NOMO-1 (cell line): Measurements from ENCODE around the gene ZMYM2.
"Not testable (repeated sequence)": the region's sequence is repeated elsewhere in the genome, so short reads cannot be mapped to it uniquely, and the experiment has no call there.

Experiments
- DNase-seq, 2 experiments: peaks; one replicate each; lab custom pipeline; 2025; ENCODE audit not compliant: unreplicated experiment in 2 of 2; lab: John Stamatoyannopoulos, UW

The ZMYM2 gene

DNA sequence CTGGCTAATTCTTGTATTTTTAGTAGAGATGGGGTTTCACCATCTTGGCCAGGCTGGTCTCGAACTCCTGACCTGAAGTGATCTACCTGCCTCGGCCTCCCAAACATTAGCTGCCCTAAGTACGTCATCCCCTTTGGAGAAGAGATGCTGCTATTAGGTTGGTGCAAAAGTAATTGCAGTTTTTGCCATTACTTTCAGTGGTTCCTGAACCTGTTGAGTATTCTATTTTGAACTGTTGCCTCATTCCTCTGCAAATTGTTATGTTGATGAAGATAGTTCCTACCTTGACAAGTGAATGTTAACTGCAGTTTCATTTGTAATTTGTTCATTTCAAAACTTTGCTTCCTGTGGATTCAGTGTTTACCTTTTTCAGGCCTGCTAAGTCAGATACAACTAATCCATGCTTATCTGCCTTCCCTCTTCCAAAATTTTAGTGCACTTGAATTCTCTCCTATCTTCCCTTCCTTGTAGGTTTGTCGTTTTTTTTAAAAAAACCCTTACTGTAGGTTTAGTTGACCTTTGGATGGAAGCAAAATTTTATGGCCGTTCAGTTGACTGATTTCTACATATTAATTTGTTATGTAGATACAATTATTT is 24.0 kb downstream of the ZMYM2 start:
- no peak for DNase-seq

DNA sequence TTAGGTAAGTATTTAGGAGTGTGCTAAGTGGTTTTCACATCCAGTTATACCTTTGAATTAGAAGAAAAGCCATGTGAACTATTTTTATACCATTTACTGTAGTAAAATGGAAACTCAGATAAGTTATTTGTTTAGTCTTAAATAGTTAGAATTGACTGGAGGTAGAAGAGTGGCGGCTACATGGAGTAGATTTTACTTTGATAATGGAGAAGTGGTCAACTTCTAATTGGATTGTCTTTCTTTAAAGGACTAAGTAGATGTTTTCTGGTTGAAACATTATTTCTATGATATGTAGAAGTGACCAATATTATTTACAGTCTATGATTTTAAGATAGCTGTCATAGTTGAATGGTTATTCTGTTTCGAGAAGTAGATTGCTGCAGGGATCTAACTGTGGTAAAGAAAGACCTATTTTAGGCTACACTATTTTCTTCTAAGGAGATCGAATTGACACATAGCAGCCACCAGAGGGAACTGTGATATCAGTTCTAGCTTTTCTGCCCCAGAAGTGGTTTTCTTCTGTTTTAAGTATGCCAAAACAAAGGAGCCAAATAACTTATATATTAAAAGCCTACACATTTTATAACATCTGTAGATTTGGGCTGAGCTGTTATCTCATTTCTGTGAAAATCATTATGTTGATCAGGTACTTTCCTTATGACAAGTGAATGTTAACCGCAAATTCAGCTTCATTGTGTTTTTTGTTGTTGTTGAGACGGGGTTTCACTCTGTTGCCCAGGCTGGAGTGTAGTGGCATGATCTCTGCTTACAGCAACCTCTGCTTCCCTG is 26.1 kb downstream of the ZMYM2 start:
- DNase-seq: peak in 1 of 2 experiments; percentile 47

GRCh38 chr13:19985219-19985556 is 26.7 kb downstream of the ZMYM2 start:
- DNase-seq: no peak

DNA sequence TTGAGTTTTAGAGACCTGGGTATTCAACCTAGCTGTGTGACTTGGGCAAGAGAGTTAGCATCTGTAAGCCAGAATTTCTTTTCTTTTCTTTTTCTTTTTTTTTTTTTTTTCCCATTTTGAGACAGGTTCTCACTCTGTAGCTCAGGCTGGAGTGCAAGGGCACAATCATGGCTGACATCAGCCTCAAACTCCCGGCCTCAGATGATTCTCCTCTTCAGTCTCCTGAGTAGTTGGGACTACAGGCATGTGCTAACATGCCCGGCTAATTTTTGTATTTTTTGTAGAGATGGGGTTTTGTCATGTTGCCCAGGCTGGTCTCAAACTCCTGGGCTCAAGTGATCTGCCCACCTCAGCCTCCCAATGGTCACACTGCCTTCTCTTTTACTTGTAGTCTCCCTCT is 33.0 kb downstream of the ZMYM2 start:
- DNase-seq: no peak

- no peak for DNase-seq
Measured at GRCh38 chr13:19993024-19993423, 34.5 kb downstream of the ZMYM2 start.

- DNase-seq: no peak
Measured at GRCh38 chr13:19998960-19999359, 40.4 kb downstream of the ZMYM2 start.

DNA sequence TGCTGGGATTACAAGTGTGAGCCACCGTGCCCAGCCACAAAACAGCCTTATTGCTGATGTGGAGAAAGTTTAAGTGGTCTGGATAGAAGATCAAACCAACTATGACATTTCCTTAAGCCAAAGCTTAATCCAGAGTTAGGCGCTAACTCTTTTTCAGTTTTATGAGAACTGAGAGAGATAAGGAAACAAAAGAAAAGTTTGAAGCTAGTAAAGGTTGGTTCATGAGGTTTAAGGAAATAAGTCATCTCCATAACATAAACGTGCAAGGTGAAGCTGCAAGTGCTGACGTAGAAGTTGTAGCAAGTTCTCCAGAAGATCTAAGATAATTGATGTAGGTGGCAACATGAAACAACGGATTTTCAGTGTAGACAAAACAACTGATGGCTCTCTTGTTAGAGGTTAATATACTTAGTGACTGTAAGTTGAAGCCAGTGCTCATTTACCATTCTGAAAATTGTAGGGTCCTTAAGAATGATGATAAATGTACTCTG is 41.6 kb downstream of the ZMYM2 start:
- no peak for DNase-seq

DNA sequence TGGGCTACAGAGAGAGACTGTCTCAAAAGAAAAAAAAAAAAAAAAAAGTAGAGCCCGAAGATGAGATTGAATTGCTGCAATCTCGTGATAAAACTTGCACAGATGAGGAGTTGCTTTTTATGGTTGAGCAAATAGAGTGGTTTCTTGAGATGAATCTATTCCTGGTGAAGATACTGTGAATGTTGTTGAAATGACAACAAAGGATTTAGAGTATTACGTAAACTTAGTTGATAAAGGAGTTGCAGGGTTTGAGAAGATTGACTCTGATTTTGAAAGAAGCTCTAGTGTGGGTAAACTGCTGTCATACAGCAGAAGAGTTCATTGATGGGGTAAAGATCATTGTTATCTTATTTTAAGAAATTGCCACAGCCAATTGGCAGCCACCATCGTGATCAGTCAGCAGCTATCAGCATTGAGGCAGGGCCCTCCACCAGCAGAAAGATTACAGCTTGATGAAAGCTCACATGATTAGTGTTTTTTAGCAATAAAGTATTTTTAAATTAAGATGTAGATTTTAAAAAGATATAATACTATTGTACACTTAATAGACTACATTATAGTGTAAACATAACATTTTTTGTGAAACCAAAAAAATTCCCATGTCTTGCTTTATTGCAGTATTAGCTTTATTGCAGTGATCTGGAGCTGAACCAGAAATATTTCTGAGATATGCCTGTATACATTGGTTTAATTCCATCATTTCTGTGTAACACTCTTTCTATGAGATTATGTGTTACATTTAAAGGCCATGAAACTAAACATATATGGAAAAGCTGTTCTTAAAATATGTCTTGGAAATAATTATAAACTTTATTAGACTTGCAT is 43.1 kb downstream of the ZMYM2 start:
- no peak for DNase-seq

GRCh38 chr13:20002787-20003186 is 44.3 kb downstream of the ZMYM2 start:
- no peak for DNase-seq

- no peak for DNase-seq
Measured at GRCh38 chr13:20006206-20006605, 47.7 kb downstream of the ZMYM2 start.

- no peak for DNase-seq
Measured at GRCh38 chr13:20015763-20016162, 57.2 kb downstream of the ZMYM2 start.

GRCh38 chr13:20016649-20017364 is 58.3 kb downstream of the ZMYM2 start:
- no peak for DNase-seq

- no peak for DNase-seq
Measured at GRCh38 chr13:20017365-20017711, 58.8 kb downstream of the ZMYM2 start.

DNA sequence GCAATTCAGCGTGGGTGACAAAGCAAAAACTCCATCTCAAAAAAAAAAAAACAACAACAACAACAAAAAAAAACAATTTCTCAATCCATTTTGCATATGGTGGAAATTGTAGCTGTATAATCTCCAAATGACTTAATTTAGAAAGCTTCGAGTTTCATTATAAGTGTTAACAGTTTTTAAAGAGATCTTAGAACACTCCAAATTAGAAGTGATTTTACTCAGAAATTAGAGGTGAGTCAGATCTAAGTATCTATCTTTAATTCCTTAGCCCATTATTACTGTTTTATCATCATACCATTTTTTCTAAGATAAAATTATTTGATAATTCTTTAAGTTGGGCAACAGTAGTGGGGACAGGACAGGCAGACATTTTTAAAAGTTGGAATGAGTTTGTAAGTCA is 60.5 kb downstream of the ZMYM2 start:
- no peak for DNase-seq

DNA sequence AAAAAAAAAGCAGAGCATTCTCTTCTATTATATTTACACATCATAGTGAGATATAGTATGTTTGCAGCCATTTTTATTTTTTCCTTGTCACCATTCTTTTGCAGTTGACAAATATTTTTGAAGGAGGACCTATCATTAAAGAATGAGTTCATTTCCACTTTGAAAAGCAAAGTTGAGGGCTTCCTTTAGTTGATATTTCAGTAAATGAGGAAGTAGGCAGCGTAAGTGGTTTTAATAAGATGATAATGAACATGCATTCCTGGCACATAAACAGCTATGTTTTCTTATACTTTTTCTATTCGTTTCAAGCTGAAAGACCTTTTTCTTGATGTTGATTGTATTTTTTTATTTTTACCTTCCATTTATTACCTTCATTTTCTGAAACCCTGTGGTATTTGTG is 66.2 kb downstream of the ZMYM2 start:
- peak in 1 of 2 experiments; percentile 68 for DNase-seq

GRCh38 chr13:20028953-20029352 is 70.4 kb downstream of the ZMYM2 start:
- no peak for DNase-seq

- DNase-seq: no peak
Measured at GRCh38 chr13:20033486-20033885, 75.0 kb downstream of the ZMYM2 start.

DNA sequence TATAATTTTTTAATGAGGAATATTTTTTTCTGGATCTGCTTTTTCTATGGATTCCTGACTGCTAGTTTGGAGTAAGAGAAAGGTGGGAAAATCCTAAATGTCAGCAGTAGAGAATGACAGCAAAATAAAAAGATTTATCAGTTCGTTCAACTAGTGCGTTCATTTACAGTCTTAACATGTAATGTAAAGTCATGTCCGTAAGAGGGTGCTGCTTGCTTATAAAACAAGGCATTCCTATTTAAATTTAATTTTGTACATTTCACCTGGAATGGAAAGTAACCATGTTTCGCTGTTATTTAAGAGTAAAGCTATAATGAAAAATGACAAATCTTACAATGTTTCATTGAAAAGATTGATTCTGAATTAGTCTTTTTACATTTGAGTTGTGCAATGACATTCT is 76.6 kb downstream of the ZMYM2 start:
- DNase-seq: no peak

DNA sequence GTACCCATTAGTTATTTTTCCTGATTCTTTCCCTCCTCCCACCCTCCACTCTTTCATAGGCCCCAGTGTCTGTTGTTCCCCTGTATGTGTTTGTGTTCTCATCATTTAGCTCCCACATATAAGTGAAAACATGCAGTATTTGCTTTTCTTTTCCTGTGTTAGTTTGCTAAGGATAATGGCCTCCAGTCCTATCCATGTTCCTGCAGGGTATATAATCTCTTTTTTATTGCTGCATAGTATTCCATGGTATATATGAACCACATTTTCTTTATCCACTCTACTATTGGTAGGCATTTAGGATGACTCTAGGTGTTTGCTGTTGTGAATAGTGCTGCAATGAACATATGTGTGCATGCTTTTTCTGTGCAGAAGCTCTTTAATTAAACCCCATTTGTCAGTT is 79.4 kb downstream of the ZMYM2 start:
- no peak for DNase-seq

DNA sequence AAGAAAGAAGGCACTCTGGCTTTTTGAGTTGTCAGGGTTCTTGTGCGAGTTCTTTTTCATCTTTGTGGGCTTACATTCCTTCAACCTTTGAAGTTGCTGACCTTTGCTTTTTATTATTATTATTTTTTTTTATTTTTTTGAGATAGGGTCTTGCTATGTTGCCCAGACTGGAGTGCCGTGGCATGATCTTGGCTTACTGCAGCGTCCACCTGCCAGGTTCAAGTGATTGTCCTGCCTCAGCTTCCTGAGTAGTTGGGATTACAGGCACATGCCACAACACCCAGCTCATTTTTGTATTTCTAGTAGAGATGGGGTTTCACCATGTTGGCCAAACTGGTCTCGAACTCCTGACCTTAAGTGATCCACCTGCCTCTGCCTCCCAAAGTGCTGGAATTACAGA is 84.1 kb downstream of the ZMYM2 start:
- DNase-seq: not testable (repeated sequence)
